Astrocyte of the cerebellum (primary cell): Measurements from ENCODE around the gene MYH10.

Source experiments
- DNase-seq: peaks from one replicate; pipeline ENCODE4 v3.0.0-alpha.2; 2011; ENCODE audit warnings: low read depth
- H3K4me3 ChIP-seq: 2 replicates; pipeline ENCODE4 v1.5.1; 2011; ENCODE audit warnings: mild to moderate bottlenecking, low read depth, low read length, moderate library complexity
- in situ Hi-C: cut with HindIII; loops from 2 replicates; pipeline ENCODE4 v1.10.0; 2017; ENCODE audit warnings: low sequenced_read_pairs
- TF ChIP-seq, protein P1 (sequence below): IDR thresholded peaks from 2 replicates; pipeline ENCODE4 v1.5.1; 2012; ENCODE audit warnings: low read length, low read depth, moderate library complexity, mild to moderate bottlenecking; ENCODE audit errors: missing control alignments

Gene MYH10

GRCh38 chr17:8537734-8538133, 92.8 kb downstream of the MYH10 start:
- TF ChIP-seq, protein P1, sequence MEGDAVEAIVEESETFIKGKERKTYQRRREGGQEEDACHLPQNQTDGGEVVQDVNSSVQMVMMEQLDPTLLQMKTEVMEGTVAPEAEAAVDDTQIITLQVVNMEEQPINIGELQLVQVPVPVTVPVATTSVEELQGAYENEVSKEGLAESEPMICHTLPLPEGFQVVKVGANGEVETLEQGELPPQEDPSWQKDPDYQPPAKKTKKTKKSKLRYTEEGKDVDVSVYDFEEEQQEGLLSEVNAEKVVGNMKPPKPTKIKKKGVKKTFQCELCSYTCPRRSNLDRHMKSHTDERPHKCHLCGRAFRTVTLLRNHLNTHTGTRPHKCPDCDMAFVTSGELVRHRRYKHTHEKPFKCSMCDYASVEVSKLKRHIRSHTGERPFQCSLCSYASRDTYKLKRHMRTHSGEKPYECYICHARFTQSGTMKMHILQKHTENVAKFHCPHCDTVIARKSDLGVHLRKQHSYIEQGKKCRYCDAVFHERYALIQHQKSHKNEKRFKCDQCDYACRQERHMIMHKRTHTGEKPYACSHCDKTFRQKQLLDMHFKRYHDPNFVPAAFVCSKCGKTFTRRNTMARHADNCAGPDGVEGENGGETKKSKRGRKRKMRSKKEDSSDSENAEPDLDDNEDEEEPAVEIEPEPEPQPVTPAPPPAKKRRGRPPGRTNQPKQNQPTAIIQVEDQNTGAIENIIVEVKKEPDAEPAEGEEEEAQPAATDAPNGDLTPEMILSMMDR = no peak
- no peak for DNase-seq
- in situ Hi-C loops = loop anchor here (5.0 kb wide), 1 partner anchor 40 kb away; no protein-coding TSS in a partner anchor
- no peak overlapping the region for H3K4me3 ChIP-seq

- no peak overlapping the region for H3K4me3 ChIP-seq
- in situ Hi-C loops = loop anchor here (5.0 kb wide), 1 partner anchor 43 kb away; no protein-coding TSS in a partner anchor
- TF ChIP-seq, protein P1 = no peak
- no peak for DNase-seq
Measured at GRCh38 chr17:8534498-8535188, 95.9 kb downstream of the MYH10 start.

DNA sequence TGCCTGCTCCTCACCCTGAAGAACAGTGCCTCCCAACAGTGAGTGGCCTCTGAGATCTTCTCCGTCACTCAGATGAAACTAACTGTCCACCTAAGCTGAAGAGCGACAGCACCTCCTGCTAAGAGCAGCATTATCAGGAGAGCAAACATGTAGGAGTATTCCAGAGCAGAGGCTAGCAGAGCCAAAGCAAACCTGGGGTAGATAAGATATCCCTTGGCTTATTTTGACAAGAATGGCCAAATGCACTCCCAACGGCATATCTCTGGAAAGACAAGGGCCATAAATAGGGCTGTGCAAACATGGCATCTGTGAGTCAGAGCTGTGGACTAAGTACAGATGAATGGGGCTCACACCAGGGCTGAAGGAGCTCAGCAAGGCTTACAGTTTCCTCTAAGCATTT, 98.5 kb downstream of the MYH10 start:
- H3K4me3 ChIP-seq = no peak overlapping the region
- TF ChIP-seq, protein P1 = no peak
- in situ Hi-C loops = no loop called here
- no peak for DNase-seq

- in situ Hi-C loops = no loop called here
- TF ChIP-seq, protein P1 = no peak
- H3K4me3 ChIP-seq = no peak overlapping the region
- DNase-seq = no peak
Measured at GRCh38 chr17:8522577-8522976, 107.9 kb downstream of the MYH10 start.

DNA sequence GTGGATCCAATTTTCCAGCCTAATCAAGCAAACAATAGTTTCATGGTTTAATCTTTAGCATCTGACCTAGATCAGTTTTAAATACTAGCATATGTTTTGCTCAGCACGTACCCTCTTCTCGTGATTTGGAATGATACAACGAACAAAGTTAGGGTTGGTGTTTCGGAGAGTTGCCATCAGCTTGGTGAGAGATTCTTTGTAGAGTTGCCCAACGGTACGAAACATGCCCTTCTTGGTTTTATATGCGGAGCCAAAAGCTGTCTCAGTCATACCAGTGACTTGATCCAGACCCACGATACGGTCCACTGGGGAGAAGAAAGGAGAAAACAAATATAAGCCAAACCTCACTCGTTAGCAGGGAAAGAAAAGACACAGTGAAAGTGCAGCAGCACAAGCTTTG, 109.5 kb downstream of the MYH10 start:
- TF ChIP-seq, protein P1 = no peak
- H3K4me3 ChIP-seq = no peak overlapping the region
- in situ Hi-C loops = no loop called here
- DNase-seq = no peak

DNA sequence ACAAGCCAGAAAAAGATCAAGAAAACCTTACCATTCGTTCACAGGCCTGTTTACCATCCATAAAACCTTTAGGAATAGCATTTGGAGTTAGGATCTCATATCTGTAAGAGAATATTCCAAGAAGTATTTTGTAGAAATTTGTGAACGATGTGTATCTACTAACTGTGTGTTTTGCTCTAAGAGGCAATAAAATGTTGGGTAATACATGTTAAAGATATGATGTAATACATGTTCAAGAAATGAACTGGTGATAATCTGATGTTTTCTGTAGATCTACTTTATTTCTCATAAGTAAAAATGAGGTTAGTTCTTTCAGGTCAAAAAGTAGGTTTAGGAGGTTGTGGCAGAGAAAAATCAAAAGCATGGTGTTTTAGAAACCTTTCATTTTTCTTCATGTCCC, 111.7 kb downstream of the MYH10 start:
- TF ChIP-seq, protein P1 = no peak
- H3K4me3 ChIP-seq = no peak overlapping the region
- no peak for DNase-seq
- in situ Hi-C loops = no loop called here
